NCI-H128 (cell line): Measurements from ENCODE around the gene IL17REL.

Experiments
- DNase-seq: peaks from one replicate; lab custom pipeline; 2025; ENCODE audit not compliant: unreplicated experiment; lab: John Stamatoyannopoulos, UW

The IL17REL gene

GRCh38 chr22:49958931-49959781 is 53.4 kb downstream of the IL17REL start:
- DNase-seq, result no peak

- DNase-seq, result no peak
Observed at GRCh38 chr22:49958366-49958921, 54.1 kb downstream of the IL17REL start.

- no peak for DNase-seq
Observed at GRCh38 chr22:49957826-49958365, 54.7 kb downstream of the IL17REL start.

- DNase-seq, result no peak
Observed at GRCh38 chr22:49956914-49957825, 55.4 kb downstream of the IL17REL start.

GRCh38 chr22:49956418-49956770 is 56.2 kb downstream of the IL17REL start:
- no peak for DNase-seq

- DNase-seq, result no peak
Observed at GRCh38 chr22:49955581-49956417, 56.8 kb downstream of the IL17REL start.

- no peak for DNase-seq
Observed at GRCh38 chr22:49954991-49955580, 57.5 kb downstream of the IL17REL start.

- no peak for DNase-seq
Observed at GRCh38 chr22:49954354-49954753, 58.2 kb downstream of the IL17REL start.

- DNase-seq, result no peak
Observed at GRCh38 chr22:49953680-49954344, 58.8 kb downstream of the IL17REL start.

GRCh38 chr22:49953027-49953679 is 59.4 kb downstream of the IL17REL start:
- no peak for DNase-seq

GRCh38 chr22:49951986-49952896 is 60.3 kb downstream of the IL17REL start:
- no peak for DNase-seq

GRCh38 chr22:49951678-49951985 is 60.9 kb downstream of the IL17REL start:
- no peak for DNase-seq

- DNase-seq, result no peak
Observed at GRCh38 chr22:49951000-49951677, 61.4 kb downstream of the IL17REL start.

- no peak for DNase-seq
Observed at GRCh38 chr22:49950396-49950994, 62.1 kb downstream of the IL17REL start.

GRCh38 chr22:49949914-49950292 is 62.7 kb downstream of the IL17REL start:
- DNase-seq, result no peak

GRCh38 chr22:49948958-49949913 is 63.3 kb downstream of the IL17REL start:
- DNase-seq, result no peak
